ENCODE measurements around the gene IL1R2.

IL1R2 gene

GRCh38 chr2:102057502-102058292 is 65.9 kb downstream of the IL1R2 start:
- Histone ChIP-seq H3K9me3 (ENCODE audit: control insufficient read depth, insufficient read depth, low read depth, low read length) (no peaks in the 10 kb centered on the region), H3K36me3 (ENCODE audit: control insufficient read depth in 2 of 2, insufficient read depth in 1 of 2, low read length in 2 of 2) (no peaks in the 10 kb centered on the region), H3K4me1 (ENCODE audit: control insufficient read depth, insufficient read depth, low read length) (no peaks in the 10 kb centered on the region), H3K4me3 (ENCODE audit: low read depth, low read length) (no peak overlapping the region), H3K27ac (ENCODE audit: extremely low read depth, low read depth, low read length) (no peak overlapping the region)
- CTCF ChIA-PET, result interaction anchor here (1.5 kb wide), 1 partner anchor 183 kb away, joined by 5 read pairs; no protein-coding TSS in a partner anchor
- TF ChIP-seq PATZ1 (tag by site-specific recombination; IDR thresholded peaks at IDR 0.05) (no peak), ZNF837 (tag by site-specific recombination; IDR thresholded peaks at IDR 0.05) (no peak), ZNF311 (tag by site-specific recombination; IDR thresholded peaks at IDR 0.05; ENCODE audit: borderline replicate concordance) (no peak), ZNF324 (tag by site-specific recombination; IDR thresholded peaks at IDR 0.05) (no peak), MEIS1 (CRISPR knock-in tag; IDR thresholded peaks at IDR 0.05; ENCODE audit: borderline replicate concordance) (no peak), ZNF600 (tag by site-specific recombination; IDR thresholded peaks at IDR 0.05) (no peak), ZNF132 (tag by site-specific recombination; IDR thresholded peaks at IDR 0.05; ENCODE audit: borderline replicate concordance) (no peak)
- POLR2A ChIA-PET, result no interaction called here

- ChIA-PET POLR2A (no interaction called here), CTCF (no interaction called here)
- Histone ChIP-seq H3K4me1 (ENCODE audit: control insufficient read depth, insufficient read depth, low read length) (no peaks in the 10 kb centered on the region), H3K36me3 (ENCODE audit: control insufficient read depth in 2 of 2, insufficient read depth in 1 of 2, low read length in 2 of 2) (no peaks in the 10 kb centered on the region), H3K4me3 (ENCODE audit: low read depth, low read length) (no peak overlapping the region), H3K27ac (ENCODE audit: extremely low read depth, low read depth, low read length) (no peak overlapping the region), H3K9me3 (ENCODE audit: control insufficient read depth, insufficient read depth, low read depth, low read length) (no peaks in the 10 kb centered on the region)
- no peak for TF ChIP-seq ZNF146 (tag by site-specific recombination; IDR thresholded peaks at IDR 0.05)
- no peak for TF ChIP-seq PRDM10 (tag by site-specific recombination; IDR thresholded peaks at IDR 0.05)
- no peak for TF ChIP-seq ZNF132 (tag by site-specific recombination; IDR thresholded peaks at IDR 0.05; ENCODE audit: borderline replicate concordance)
- TF ChIP-seq ZNF133 (tag by site-specific recombination; IDR thresholded peaks at IDR 0.05), result no peak
- TF ChIP-seq ZNF404 (tag by site-specific recombination; IDR thresholded peaks at IDR 0.05), result no peak
- no peak for TF ChIP-seq ZNF561 (tag by site-specific recombination; IDR thresholded peaks at IDR 0.05; ENCODE audit: borderline replicate concordance)
- no peak for TF ChIP-seq ZNF202 (tag by site-specific recombination; IDR thresholded peaks at IDR 0.05; ENCODE audit: borderline replicate concordance)
- no peak for TF ChIP-seq ZNF174 (tag by site-specific recombination; IDR thresholded peaks at IDR 0.05)
- TF ChIP-seq ZNF747 (tag by site-specific recombination; IDR thresholded peaks at IDR 0.05), result no peak
These were observed 66.6 kb downstream of the IL1R2 start for GRCh38 chr2:102058293-102058833.

GRCh38 chr2:102059151-102059550 is 67.4 kb downstream of the IL1R2 start:
- ChIA-PET CTCF (no interaction called here), POLR2A (no interaction called here)
- H3K9me3 ChIP-seq (ENCODE audit: control insufficient read depth, insufficient read depth, low read depth, low read length), result no peaks in the 10 kb centered on the region
- H3K4me3 ChIP-seq (ENCODE audit: low read depth, low read length), result no peak overlapping the region
- H3K27ac ChIP-seq (ENCODE audit: extremely low read depth, low read depth, low read length), result no peak overlapping the region
- H3K36me3 ChIP-seq (ENCODE audit: control insufficient read depth in 2 of 2, insufficient read depth in 1 of 2, low read length in 2 of 2), result no peaks in the 10 kb centered on the region
- H3K4me1 ChIP-seq (ENCODE audit: control insufficient read depth, insufficient read depth, low read length), result no peaks in the 10 kb centered on the region
- TF ChIP-seq SCRT1 (tag by site-specific recombination; IDR thresholded peaks at IDR 0.05; ENCODE audit: borderline replicate concordance), result no peak
- no peak for TF ChIP-seq ZNF561 (tag by site-specific recombination; IDR thresholded peaks at IDR 0.05; ENCODE audit: borderline replicate concordance)
- no peak for TF ChIP-seq ZNF138 (tag by site-specific recombination; IDR thresholded peaks at IDR 0.05; ENCODE audit: borderline replicate concordance)
- TF ChIP-seq ZNF488 (tag by site-specific recombination; IDR thresholded peaks at IDR 0.05), result no peak
- TF ChIP-seq REST (tag by site-specific recombination; IDR thresholded peaks at IDR 0.05), result no peak
- TF ChIP-seq KLF9 (tag by site-specific recombination; IDR thresholded peaks at IDR 0.05; ENCODE audit: low read depth), result no peak
- TF ChIP-seq ZNF140 (tag by site-specific recombination; IDR thresholded peaks at IDR 0.05), result no peak

Measured in HEK293 (cell line).